Thoracic aorta (tissue), 2 donors: ENCODE measurements around the gene IL32. TPM values are rescaled to one million over a fixed set of nuclear protein-coding genes. Genes with fewer than 3 reads are reported as not detected.
A peak's percentile ranks its signal among the peaks of the same experiment; 100 is the strongest.

Source experiments
- ATAC-seq: fragments of 150-250 bp; one replicate; pipeline ENCODE4 v1.8.0; 2017; ENCODE audit warnings: low read depth; ENCODE audit not compliant: insufficient number of reproducible peaks, low FRiP score
- DNase-seq: peaks from one replicate; pipeline ENCODE4 v3.0.0-alpha.2; 2020; ENCODE audit warnings: low spot score
- H3K27ac ChIP-seq, 2 donors: fragments of 200-600 bp; sonication (generic); 1 replicate in 1 of 2; 2 replicates in 1 of 2; pipeline ENCODE4 v1.5.1; 2016; ENCODE audit warnings: mild to moderate bottlenecking in 2 of 2, moderate library complexity in 2 of 2
- H3K27me3 ChIP-seq: fragments of 200-600 bp; sonication (generic); replicated peaks from 2 replicates; pipeline ENCODE4 v1.6.0; 2016; ENCODE audit warnings: mild to moderate bottlenecking; ENCODE audit not compliant: insufficient read depth
- H3K36me3 ChIP-seq: fragments of 200-600 bp; sonication (generic); one replicate; pipeline ENCODE4 v1.5.1; 2016
- H3K4me1 ChIP-seq, 2 donors: fragments of 200-600 bp; sonication (generic); 1 replicate in 1 of 2; 2 replicates in 1 of 2; pipeline versions ENCODE4 v1.5.1 to v1.6.0; 2016; ENCODE audit warnings: low read depth in 2 of 2, mild to moderate bottlenecking in 1 of 2; ENCODE audit not compliant: control insufficient read depth in 1 of 2
- H3K4me3 ChIP-seq: fragments of 200-600 bp; sonication (generic); 2 replicates; pipeline ENCODE4 v1.5.1; 2016; ENCODE audit warnings: mild to moderate bottlenecking
- H3K9me3 ChIP-seq: fragments of 200-600 bp; sonication (generic); 2 replicates; pipeline ENCODE4 v1.5.1; 2016
- total RNA-seq, 2 donors: library from RNA; depleted of rRNA; stranded (reverse); fragments of >200 nt; gene quantifications; one replicate each; pipeline versions ENCODE4 v1.1.0 to v1.2.3, GENCODE V29; 2016
- TF ChIP-seq, protein P1 (sequence below): fragments of 200-600 bp; sonication (generic); IDR thresholded peaks from one replicate; pipeline ENCODE4 v1.5.1; 2019; ENCODE audit warnings: antibody characterized with exemption

IL32 gene
- total RNA-seq, 2 donors from 2014 or later: 42.4 to 55.4 TPM

DNA sequence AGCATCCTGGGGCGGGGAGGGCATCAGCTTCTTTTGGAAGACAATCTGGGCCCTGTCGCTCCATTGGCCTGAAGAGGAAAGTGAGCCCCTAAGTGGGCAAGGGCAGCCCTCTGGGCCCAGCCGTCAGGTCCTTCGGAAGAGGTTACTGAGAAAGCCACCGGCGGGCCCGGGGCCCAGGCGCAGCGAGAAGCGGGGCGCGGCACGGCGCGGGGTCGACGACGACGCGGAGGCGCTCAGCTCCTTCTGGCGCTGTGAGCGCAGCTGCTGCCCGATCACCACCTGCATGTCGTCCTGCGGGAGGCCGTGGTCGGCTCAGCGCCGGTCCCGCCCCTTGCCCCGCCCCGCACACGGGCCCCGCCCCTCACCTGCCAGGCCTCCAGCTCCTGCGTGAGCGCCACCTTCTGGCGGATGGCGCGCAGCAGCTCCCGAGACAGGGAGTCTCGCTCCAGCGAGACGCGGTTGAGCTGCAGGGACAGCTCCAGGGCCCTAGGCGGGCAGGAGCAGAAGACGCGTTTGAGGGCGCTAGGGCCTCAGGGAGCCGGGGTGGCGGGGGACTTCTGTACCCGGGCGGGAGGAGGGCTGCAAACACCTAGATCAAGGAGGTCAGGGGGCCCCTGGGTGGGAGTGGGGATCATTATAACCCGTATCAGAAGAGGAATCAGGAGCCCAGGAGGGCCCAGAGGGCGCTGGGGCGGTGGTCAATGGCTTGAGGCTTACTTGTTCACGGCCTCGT, 37.3 kb upstream of the IL32 start:
- peaks cover 4% of the 10 kb centered on the region for H3K27me3 ChIP-seq
- ATAC-seq (no peak), DNase-seq (no peak)
- H3K4me3 ChIP-seq: no peak overlapping the region
- TF ChIP-seq, protein P1, sequence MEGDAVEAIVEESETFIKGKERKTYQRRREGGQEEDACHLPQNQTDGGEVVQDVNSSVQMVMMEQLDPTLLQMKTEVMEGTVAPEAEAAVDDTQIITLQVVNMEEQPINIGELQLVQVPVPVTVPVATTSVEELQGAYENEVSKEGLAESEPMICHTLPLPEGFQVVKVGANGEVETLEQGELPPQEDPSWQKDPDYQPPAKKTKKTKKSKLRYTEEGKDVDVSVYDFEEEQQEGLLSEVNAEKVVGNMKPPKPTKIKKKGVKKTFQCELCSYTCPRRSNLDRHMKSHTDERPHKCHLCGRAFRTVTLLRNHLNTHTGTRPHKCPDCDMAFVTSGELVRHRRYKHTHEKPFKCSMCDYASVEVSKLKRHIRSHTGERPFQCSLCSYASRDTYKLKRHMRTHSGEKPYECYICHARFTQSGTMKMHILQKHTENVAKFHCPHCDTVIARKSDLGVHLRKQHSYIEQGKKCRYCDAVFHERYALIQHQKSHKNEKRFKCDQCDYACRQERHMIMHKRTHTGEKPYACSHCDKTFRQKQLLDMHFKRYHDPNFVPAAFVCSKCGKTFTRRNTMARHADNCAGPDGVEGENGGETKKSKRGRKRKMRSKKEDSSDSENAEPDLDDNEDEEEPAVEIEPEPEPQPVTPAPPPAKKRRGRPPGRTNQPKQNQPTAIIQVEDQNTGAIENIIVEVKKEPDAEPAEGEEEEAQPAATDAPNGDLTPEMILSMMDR: peak; percentile 66
- H3K4me1 ChIP-seq: peaks cover 0 to 27% of the 10 kb centered on the region in 2 donors
- peaks cover 12% of the 10 kb centered on the region for H3K36me3 ChIP-seq
- no peaks in the 10 kb centered on the region for H3K9me3 ChIP-seq
- H3K27ac ChIP-seq: no peak overlapping the region

DNA sequence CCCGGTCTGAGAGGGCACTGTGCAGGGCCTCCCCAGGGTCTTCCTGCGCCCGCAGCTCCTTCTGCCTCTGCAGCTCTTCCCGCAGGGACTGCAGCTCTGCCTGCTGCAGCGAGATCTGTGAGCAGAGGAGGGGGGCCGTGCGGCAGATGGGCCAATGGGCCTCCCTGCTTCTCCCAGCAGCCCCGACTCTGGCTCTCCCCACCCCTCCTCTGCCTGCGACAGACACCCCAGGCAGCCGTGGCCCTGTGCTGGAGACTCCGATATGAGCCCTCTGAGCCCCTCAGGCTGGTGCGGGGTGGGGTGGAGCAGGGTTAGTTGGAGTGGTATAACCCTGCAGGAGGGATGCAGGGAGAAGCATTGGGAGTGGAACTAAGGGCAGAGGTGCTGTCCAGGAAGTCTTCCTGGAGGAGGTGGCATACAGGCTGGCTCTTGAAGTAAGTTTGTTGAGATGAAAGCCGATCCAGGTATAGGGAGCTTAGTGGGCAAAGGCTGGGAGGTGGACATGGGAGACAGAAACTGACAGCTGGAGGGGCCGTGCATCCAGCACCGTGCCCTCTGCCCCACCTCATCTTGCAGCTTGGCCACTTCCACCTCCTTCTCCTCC, 36.6 kb upstream of the IL32 start:
- Histone ChIP-seq H3K4me3 (no peak overlapping the region), H3K36me3 (peaks cover 12% of the 10 kb centered on the region), H3K27me3 (peaks cover 4% of the 10 kb centered on the region), H3K9me3 (no peaks in the 10 kb centered on the region), H3K4me1 (peaks cover 0 to 24% of the 10 kb centered on the region in 2 donors), H3K27ac (no peak overlapping the region)
- TF ChIP-seq, protein P1: no peak
- ATAC-seq (no peak), DNase-seq (no peak)

DNA sequence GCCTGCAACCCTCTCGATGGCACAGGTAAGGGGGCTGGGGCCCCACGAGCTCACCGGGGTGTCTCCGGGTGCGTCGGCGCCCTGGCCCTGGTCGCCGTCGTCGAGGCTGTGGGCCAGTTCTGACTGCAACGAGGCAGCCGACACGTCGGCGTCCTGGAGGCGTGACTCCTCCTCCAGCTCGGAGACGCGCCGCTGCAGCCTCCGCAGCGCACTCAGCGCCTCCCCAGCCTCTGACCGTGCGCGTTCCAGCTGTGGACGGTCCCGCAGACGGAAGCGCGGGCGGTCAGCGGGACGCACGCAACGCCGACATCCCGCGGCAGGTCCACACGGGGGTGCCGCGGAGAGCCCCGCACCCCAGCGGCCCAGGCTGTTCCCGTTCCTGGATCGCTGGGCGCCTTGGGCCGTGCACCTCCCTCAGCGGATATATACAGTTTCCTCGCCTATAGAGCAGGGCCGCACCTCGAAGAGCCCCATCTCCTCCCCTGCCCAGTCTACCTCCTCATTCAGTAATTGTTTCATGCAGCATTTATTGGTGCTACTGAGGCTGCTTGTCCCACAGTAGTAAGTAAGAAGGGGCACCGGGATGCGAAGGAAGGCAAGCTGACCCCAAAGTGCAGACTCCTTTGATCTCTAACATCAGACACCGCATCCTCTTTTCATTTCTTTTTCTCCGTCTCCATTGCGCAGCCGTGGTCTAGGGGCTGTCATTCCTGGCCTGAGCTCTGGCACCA, 35.8 kb upstream of the IL32 start:
- Histone ChIP-seq H3K27ac (no peak overlapping the region), H3K4me1 (peaks cover 0 to 20% of the 10 kb centered on the region in 2 donors), H3K9me3 (no peaks in the 10 kb centered on the region), H3K4me3 (peak overlapping the region; percentile 44), H3K27me3 (peaks cover 4% of the 10 kb centered on the region), H3K36me3 (peaks cover 12% of the 10 kb centered on the region)
- DNase-seq (no peak), ATAC-seq (no peak)
- TF ChIP-seq, protein P1: no peak

DNA sequence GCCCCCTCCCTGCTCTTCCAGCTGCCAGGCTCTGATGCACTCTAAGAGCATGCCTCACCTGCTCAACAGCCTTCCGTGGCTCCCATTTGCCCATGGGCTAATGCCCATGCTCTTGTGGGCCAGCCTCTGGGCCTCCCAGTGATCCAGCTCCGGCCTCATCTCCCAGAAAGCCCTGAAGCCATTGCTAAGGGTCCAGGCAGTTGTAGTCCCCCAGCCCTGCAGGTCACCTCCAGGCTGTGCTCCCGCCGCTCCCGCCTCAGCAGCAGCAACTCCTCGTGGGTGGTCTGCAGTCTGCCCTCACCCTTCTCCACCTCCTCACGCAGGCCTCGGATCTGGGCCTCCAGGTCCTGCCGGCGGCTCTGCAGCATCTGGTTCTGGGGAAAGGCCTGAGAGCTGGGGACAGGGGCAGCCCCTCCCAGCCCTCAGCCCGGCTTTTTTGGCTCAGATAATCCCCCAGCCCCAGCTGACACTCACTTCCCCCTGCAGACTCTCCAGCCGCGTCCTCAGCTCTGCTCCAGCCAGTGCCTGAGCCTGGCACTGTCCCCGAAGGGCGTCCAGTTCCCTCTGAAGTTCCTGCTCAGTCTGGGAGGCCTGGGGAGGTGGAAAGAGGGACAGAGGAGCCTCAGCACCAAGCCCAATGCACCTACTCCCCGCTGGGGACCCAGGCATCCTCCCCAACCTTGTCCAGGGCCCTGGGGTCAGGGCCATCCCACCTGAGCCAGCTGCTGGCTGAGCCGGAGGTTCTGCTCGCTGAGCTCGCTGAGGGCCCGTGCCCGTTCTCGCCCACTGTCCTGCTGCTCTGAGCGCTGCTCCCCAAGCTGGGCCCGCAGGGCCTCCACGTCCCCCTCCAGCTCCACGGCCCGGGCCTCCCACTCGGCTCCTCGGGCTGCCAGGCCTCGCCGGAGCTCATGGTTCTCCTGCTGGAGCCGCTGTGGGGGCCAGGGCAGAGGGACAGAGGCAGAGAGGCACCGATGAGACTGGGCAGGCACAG, 34.9 kb upstream of the IL32 start:
- no peak for DNase-seq
- ATAC-seq: no peak
- Histone ChIP-seq H3K4me3 (no peak overlapping the region), H3K9me3 (no peaks in the 10 kb centered on the region), H3K27ac (no peak overlapping the region), H3K36me3 (peaks cover 12% of the 10 kb centered on the region), H3K27me3 (peaks cover 4% of the 10 kb centered on the region), H3K4me1 (peaks cover 0 to 11% of the 10 kb centered on the region in 2 donors)
- TF ChIP-seq, protein P1: no peak
